BE2C (cell line): Measurements from ENCODE around the gene ZNF277.

Source experiments
- DNase-seq: peaks from one replicate; pipeline ENCODE4 v3.0.0-alpha.2; 2020
- H3K27me3 ChIP-seq: fragments of 250-450 bp; sonication (Bioruptor Pico); 2 replicates; pipeline ENCODE4 v1.5.1; 2020; ENCODE audit warnings: mild to moderate bottlenecking
- H3K36me3 ChIP-seq: fragments of 250-450 bp; sonication (Bioruptor Pico); 2 replicates; pipeline ENCODE4 v1.5.1; 2020; ENCODE audit warnings: mild to moderate bottlenecking
- H3K4me1 ChIP-seq: fragments of 250-450 bp; sonication (Bioruptor Pico); 2 replicates; pipeline ENCODE4 v1.5.1; 2020
- H3K4me3 ChIP-seq: 2 replicates; pipeline ENCODE4 v1.5.1; 2011; ENCODE audit warnings: low read depth, low read length
- H3K9me3 ChIP-seq: fragments of 250-450 bp; sonication (Bioruptor Pico); 2 replicates; pipeline ENCODE4 v1.5.1; 2020
- CTCF ChIP-seq: IDR thresholded peaks from 2 replicates; pipeline ENCODE4 v1.5.1; 2012; ENCODE audit warnings: mild to moderate bottlenecking, low read depth, low read length

The ZNF277 gene

DNA sequence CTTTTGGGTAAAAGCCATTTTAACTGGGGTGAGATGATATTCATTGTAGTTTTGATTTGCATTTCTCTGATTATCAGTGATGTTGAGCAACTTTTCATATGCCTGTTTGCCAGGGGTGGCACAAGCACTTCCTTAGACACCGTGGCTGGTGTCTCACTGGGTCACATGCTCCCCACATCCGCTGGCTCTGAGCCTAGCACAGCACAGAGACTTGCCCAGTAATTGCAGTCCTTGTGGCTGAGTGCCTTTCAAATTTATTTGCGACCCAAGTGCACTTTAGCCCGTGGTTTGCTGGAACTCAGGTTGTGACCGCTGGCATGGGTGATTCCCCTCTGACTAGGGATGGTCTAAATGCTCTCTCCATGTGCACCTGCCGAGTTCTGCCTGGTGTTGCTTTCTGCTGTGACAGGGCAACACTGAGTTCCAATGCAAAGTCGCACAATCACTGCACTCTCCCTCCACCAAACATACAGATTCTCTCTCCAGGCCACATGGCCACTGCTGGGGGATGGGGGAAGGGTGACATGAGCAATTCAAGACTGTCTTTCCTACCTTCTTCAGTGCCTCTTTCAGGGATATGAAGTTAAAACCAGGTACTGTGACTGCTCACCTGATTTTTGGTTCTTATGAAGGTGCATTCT is 66.5 kb downstream of the ZNF277 start:
- no peak overlapping the region for H3K4me3 ChIP-seq
- no peak for TF ChIP-seq CTCF
- no peaks in the 10 kb centered on the region for H3K27me3 ChIP-seq
- H3K4me1 ChIP-seq, result no peaks in the 10 kb centered on the region; the same call in 1 of the 2 replicates
- DNase-seq, result no peak
- no peaks in the 10 kb centered on the region for H3K36me3 ChIP-seq
- H3K9me3 ChIP-seq, result no peaks in the 10 kb centered on the region

- no peak for DNase-seq
- no peak overlapping the region for H3K4me3 ChIP-seq
- H3K27me3 ChIP-seq, result no peaks in the 10 kb centered on the region
- H3K4me1 ChIP-seq, result peaks cover 5% of the 10 kb centered on the region; the same call in 1 of the 2 replicates
- no peaks in the 10 kb centered on the region for H3K36me3 ChIP-seq
- no peaks in the 10 kb centered on the region for H3K9me3 ChIP-seq
- TF ChIP-seq CTCF, result no peak
Observed at GRCh38 chr7:112279042-112279441, 72.5 kb downstream of the ZNF277 start.

- Histone ChIP-seq H3K4me3 (no peak overlapping the region), H3K27me3 (no peaks in the 10 kb centered on the region), H3K36me3 (no peaks in the 10 kb centered on the region), H3K4me1 (peaks cover 5% of the 10 kb centered on the region; the same call in 1 of the 2 replicates), H3K9me3 (no peaks in the 10 kb centered on the region)
- DNase-seq, result no peak
- no peak for TF ChIP-seq CTCF
Observed at GRCh38 chr7:112280267-112280666, 73.8 kb downstream of the ZNF277 start.

DNA sequence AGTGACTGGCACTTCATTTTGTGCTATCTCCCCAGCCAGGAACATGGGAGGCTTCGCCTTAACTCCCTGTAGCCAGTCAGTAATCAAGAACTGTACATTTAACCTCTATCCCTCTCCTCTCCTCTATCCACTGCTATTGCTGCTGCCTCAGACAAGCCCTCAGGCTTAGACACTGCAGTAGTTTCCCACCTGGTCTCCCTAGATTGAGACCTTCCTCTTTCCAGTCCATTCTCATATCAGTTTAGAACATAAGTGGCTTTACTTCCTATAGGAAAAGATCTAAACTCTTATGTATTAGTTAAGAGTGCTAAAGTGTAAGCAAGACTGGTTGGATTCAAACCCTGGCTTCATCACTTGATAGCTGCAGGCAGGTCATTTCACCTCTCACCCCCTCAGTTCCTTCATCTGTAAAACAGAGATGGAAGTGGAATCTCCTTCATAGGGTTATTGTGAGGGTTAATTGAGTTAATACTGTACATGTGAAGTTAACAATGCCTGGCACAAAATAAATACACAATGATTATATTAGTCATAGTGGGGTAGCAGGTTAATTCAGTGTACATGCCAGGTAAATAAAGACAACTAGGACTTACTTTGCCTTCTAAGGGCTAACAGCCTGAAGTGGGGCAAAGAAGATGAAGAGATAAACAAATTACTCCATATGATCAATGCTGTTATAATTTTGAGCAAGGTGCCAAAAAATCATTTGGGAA is 76.1 kb downstream of the ZNF277 start:
- TF ChIP-seq CTCF, result no peak
- DNase-seq, result no peak

GRCh38 chr7:112283382-112283910 is 77.0 kb downstream of the ZNF277 start:
- Histone ChIP-seq H3K36me3 (no peaks in the 10 kb centered on the region), H3K9me3 (no peaks in the 10 kb centered on the region), H3K27me3 (no peaks in the 10 kb centered on the region), H3K4me1 (peaks cover 9% of the 10 kb centered on the region), H3K4me3 (no peak overlapping the region)
- no peak for TF ChIP-seq CTCF
- no peak for DNase-seq

More for the DNA sequence above, 76.1 kb downstream of the ZNF277 start:
- no peaks in the 10 kb centered on the region for H3K36me3 ChIP-seq
- peaks cover 9% of the 10 kb centered on the region for H3K4me1 ChIP-seq
- no peaks in the 10 kb centered on the region for H3K9me3 ChIP-seq
- H3K27me3 ChIP-seq, result no peaks in the 10 kb centered on the region
- H3K4me3 ChIP-seq, result no peak overlapping the region
